Measurements from ENCODE around the gene ETV7.

DNA sequence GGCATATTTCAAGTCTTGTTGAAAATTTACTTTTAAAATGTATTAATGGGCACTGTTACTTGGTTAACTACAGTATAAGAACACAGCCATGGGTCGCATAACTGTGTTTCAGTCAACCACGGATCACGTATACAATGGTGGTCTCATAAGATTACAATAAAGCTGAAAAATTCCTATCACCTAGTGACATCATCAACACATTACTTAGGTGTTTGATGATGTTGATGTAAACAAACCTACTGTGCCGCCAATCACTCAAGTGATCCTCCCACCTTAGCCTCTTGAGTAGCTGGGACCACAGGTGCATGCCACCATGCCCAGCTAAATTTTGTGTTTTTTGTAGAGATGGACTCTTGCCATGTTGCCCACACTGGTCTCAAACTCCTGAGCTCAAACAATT is 16.7 kb upstream of the ETV7 start:
- TF ChIP-seq, protein P1, sequence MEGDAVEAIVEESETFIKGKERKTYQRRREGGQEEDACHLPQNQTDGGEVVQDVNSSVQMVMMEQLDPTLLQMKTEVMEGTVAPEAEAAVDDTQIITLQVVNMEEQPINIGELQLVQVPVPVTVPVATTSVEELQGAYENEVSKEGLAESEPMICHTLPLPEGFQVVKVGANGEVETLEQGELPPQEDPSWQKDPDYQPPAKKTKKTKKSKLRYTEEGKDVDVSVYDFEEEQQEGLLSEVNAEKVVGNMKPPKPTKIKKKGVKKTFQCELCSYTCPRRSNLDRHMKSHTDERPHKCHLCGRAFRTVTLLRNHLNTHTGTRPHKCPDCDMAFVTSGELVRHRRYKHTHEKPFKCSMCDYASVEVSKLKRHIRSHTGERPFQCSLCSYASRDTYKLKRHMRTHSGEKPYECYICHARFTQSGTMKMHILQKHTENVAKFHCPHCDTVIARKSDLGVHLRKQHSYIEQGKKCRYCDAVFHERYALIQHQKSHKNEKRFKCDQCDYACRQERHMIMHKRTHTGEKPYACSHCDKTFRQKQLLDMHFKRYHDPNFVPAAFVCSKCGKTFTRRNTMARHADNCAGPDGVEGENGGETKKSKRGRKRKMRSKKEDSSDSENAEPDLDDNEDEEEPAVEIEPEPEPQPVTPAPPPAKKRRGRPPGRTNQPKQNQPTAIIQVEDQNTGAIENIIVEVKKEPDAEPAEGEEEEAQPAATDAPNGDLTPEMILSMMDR (conservative IDR thresholded peaks at IDR 0.05) = no peak
- no peak for TF ChIP-seq ZFX (IDR thresholded peaks at IDR 0.05)

All from C4-2B (cell line).